A673 (cell line): Measurements from ENCODE around the gene SALL1. TPM values are rescaled to one million over a fixed set of nuclear protein-coding genes. Genes with fewer than 3 reads are reported as not detected.

Source experiments
- BruUV-seq: library from RNA; stranded (reverse); fragments of 400-500 nt; replicated peaks from 2 replicates; lab custom pipeline; 2021; lab: Mats Ljungman, UMichigan
- CTCF ChIA-PET: fragments of 300-600 bp; sonication (Branson Sonifier 250); formaldehyde crosslinking; loops from one replicate; lab custom pipeline; 2022; ENCODE audit warnings: antibody characterized with exemption; lab: Charles Lee
- POLR2A ChIA-PET: fragments of 300-600 bp; sonication (Branson Sonifier 250); formaldehyde crosslinking; loops from one replicate; lab custom pipeline; 2022; ENCODE audit warnings: antibody characterized with exemption; ENCODE audit not compliant: low non-redundant PET; lab: Charles Lee
- DNase-seq: peaks from one replicate; pipeline ENCODE4 v3.0.0-alpha.2; 2015; ENCODE audit warnings: low spot score
- H3K27ac ChIP-seq: fragments of 200-600 bp; sonication (generic); 2 replicates; pipeline ENCODE4 v1.5.1; 2016; ENCODE audit warnings: mixed run types, low read depth, mild to moderate bottlenecking, mixed read lengths, antibody characterized with exemption, low read length; ENCODE audit not compliant: poor library complexity, severe bottlenecking
- H3K27me3 ChIP-seq: fragments of 200-600 bp; sonication (generic); replicated peaks from 2 replicates; pipeline ENCODE4 v1.6.1; 2017; ENCODE audit warnings: mixed run types, low read depth, mild to moderate bottlenecking, mixed read lengths, antibody characterized with exemption, low read length; ENCODE audit not compliant: insufficient read depth, poor library complexity
- H3K36me3 ChIP-seq: fragments of 200-600 bp; sonication (generic); 2 replicates; pipeline ENCODE4 v1.6.1; 2016; ENCODE audit warnings: mixed run types, mild to moderate bottlenecking, mixed read lengths, antibody characterized with exemption, low read length; ENCODE audit not compliant: insufficient read depth, poor library complexity, severe bottlenecking
- H3K4me1 ChIP-seq: fragments of 200-600 bp; sonication (generic); 2 replicates; pipeline ENCODE4 v1.6.1; 2017; ENCODE audit warnings: mixed run types, mild to moderate bottlenecking, mixed read lengths, antibody characterized with exemption, low read length; ENCODE audit not compliant: insufficient read depth, poor library complexity, severe bottlenecking
- H3K4me3 ChIP-seq: fragments of 200-600 bp; sonication (generic); 2 replicates; pipeline ENCODE4 v1.5.1; 2016; ENCODE audit warnings: low read depth, mixed run types, mild to moderate bottlenecking, mixed read lengths, low read length; ENCODE audit not compliant: poor library complexity, severe bottlenecking
- H3K9me3 ChIP-seq: fragments of 200-600 bp; sonication (generic); 2 replicates; pipeline ENCODE4 v1.6.1; 2016; ENCODE audit warnings: mixed run types, low read depth, mild to moderate bottlenecking, mixed read lengths, antibody characterized with exemption, low read length; ENCODE audit not compliant: poor library complexity, severe bottlenecking
- EZH2 ChIP-seq: fragments of 200-600 bp; sonication (generic); IDR thresholded peaks from 2 replicates; pipeline ENCODE4 v1.6.1; 2017; ENCODE audit warnings: borderline replicate concordance, low read depth, mild to moderate bottlenecking, mixed read lengths, antibody characterized with exemption, low read length; ENCODE audit not compliant: poor library complexity, severe bottlenecking
- intact Hi-C: fragments of 100-400 bp; cut with micrococcal nuclease; formaldehyde crosslinking; loops from one replicate; pipeline ENCODE4 v1.10.0; 2022; ENCODE audit not compliant: unreplicated experiment
- total RNA-seq: library from RNA; stranded (reverse); gene quantifications from 2 replicates; pipeline ENCODE4 v1.2.3, GENCODE V29; 2021
- TF ChIP-seq, protein P1 (sequence below): fragments of 300-800, 200-600 bp; sonication (generic); conservative IDR thresholded peaks from 2 replicates; pipeline ENCODE4 v1.5.1; 2017; ENCODE audit warnings: low read depth, mild to moderate bottlenecking, antibody characterized with exemption, low read length, moderate library complexity, mixed read lengths

The SALL1 gene
- total RNA-seq, 1 experiment from 2014 or later = 24.8 TPM

DNA sequence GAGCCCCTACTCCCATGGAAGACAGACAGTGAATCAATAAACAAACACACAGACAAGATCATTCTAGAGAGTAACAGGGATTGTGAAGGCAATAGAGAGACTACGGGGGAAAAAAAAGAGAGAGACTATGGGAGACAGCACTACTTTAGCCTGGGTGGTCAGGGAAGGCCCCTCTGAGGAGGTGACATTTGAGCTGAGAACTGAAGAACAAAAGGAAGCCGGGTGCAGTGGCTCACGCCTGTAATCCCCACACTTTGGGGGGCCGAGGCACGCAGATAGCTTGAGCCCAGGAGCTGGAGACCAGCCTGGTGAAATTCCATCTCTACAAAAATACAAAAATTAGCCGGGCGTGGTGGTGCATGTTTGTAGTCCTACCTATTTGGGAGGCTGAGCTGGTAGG is 29.2 kb downstream of the SALL1 start:
- no TSS peak for BruUV-seq
- ChIA-PET POLR2A (no interaction called here), CTCF (interaction anchor here (0.8 kb wide), 1 partner anchor 316 kb away, joined by 3 read pairs; no protein-coding TSS in a partner anchor)

DNA sequence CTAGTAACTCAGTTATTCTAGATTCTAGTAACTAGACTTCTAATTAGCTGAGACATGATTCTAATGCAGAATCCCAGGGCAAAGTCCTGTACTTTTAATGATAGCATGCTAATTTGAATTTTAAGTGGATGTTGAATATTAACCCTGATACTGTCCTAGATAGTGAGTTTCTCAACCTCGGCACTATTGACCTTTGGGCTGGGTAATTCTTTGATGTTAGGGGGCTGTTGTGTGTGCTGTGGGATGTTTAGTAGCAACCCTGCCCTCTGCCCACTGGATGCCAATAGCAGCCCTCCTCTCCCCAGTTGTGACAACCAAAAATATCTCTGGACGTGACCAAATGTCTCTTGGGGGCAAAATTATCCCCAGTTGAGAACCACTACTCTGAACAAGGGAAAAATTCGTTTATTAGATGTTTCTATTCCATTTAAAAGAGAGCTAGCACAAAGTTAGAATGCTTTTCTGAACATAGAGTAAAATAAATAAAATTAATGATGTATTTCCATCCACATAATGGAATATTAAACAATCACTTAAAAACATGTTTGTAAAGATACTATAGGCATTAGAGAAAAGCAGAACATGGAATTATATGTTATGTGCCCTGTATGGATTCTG is 30.2 kb downstream of the SALL1 start:
- Histone ChIP-seq H3K9me3 (no peaks in the 10 kb centered on the region), H3K4me1 (peaks cover 4% of the 10 kb centered on the region), H3K36me3 (no peaks in the 10 kb centered on the region), H3K4me3 (no peak overlapping the region), H3K27ac (no peak overlapping the region), H3K27me3 (peaks cover 24% of the 10 kb centered on the region)
- intact Hi-C loops = no loop called here
- TF ChIP-seq EZH2 = no peak
- TF ChIP-seq, protein P1, sequence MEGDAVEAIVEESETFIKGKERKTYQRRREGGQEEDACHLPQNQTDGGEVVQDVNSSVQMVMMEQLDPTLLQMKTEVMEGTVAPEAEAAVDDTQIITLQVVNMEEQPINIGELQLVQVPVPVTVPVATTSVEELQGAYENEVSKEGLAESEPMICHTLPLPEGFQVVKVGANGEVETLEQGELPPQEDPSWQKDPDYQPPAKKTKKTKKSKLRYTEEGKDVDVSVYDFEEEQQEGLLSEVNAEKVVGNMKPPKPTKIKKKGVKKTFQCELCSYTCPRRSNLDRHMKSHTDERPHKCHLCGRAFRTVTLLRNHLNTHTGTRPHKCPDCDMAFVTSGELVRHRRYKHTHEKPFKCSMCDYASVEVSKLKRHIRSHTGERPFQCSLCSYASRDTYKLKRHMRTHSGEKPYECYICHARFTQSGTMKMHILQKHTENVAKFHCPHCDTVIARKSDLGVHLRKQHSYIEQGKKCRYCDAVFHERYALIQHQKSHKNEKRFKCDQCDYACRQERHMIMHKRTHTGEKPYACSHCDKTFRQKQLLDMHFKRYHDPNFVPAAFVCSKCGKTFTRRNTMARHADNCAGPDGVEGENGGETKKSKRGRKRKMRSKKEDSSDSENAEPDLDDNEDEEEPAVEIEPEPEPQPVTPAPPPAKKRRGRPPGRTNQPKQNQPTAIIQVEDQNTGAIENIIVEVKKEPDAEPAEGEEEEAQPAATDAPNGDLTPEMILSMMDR = no peak
- DNase-seq = no peak
- no TSS peak for BruUV-seq
- ChIA-PET CTCF (no interaction called here), POLR2A (no interaction called here)

More for the DNA sequence above, 29.2 kb downstream of the SALL1 start:
- Histone ChIP-seq H3K36me3 (no peaks in the 10 kb centered on the region), H3K4me1 (peaks cover 4% of the 10 kb centered on the region), H3K27ac (no peak overlapping the region), H3K9me3 (no peaks in the 10 kb centered on the region), H3K27me3 (peaks cover 27% of the 10 kb centered on the region), H3K4me3 (no peak overlapping the region)
- TF ChIP-seq, protein P1 = no peak
- no peak for TF ChIP-seq EZH2
- DNase-seq = no peak
- intact Hi-C loops = no loop called here

DNA sequence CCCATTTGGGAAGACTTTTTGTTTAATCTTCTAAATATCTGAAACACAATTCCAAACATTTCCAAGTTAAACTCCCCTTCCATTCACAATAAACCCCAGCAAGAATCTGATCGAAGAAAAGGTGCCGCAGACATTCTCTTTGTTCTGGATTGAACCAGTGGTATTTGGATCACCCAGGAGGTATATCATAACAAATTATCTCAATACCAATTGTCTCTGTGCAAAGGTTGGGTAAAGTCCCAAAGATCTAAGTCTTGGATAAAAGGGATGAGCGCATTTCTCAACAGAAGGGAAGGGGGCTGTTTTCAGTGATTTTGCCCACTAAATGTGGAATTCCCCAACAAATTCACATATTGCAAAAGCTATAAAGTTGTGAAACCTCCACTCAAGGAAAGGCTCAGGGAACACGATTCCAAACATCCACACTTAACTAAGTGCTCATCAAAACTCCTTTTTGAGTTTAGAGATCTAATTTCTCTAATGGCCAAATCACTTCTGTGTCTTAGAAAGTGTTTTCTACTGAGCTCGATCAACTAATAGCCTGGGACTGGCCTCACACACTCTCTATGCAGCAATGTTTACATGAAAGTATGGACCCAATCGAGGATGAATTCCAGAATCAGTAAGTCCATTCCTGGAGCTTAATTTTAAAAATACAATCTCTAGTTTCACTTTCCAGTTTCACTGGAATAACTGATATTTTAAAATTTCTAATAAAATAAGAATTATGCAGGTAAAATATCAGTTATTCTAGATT is 30.9 kb downstream of the SALL1 start:
- H3K27ac ChIP-seq = no peak overlapping the region

More for the DNA sequence above, 30.9 kb downstream of the SALL1 start:
- Histone ChIP-seq H3K4me3 (no peak overlapping the region), H3K27me3 (peaks cover 29% of the 10 kb centered on the region), H3K4me1 (peaks cover 4% of the 10 kb centered on the region), H3K36me3 (no peaks in the 10 kb centered on the region), H3K9me3 (no peaks in the 10 kb centered on the region)
- ChIA-PET POLR2A (no interaction called here), CTCF (no interaction called here)
- intact Hi-C loops = no loop called here
- TF ChIP-seq EZH2 = no peak
- TF ChIP-seq, protein P1 = no peak
- DNase-seq = no peak
- no TSS peak for BruUV-seq
